Measurements from ENCODE around the gene ABCC3. TPM values are rescaled to one million over a fixed set of nuclear protein-coding genes. Genes with fewer than 3 reads are reported as not detected.

ABCC3 gene
- total RNA-seq, 1 experiment from 2014 or later, result 66.2 TPM

DNA sequence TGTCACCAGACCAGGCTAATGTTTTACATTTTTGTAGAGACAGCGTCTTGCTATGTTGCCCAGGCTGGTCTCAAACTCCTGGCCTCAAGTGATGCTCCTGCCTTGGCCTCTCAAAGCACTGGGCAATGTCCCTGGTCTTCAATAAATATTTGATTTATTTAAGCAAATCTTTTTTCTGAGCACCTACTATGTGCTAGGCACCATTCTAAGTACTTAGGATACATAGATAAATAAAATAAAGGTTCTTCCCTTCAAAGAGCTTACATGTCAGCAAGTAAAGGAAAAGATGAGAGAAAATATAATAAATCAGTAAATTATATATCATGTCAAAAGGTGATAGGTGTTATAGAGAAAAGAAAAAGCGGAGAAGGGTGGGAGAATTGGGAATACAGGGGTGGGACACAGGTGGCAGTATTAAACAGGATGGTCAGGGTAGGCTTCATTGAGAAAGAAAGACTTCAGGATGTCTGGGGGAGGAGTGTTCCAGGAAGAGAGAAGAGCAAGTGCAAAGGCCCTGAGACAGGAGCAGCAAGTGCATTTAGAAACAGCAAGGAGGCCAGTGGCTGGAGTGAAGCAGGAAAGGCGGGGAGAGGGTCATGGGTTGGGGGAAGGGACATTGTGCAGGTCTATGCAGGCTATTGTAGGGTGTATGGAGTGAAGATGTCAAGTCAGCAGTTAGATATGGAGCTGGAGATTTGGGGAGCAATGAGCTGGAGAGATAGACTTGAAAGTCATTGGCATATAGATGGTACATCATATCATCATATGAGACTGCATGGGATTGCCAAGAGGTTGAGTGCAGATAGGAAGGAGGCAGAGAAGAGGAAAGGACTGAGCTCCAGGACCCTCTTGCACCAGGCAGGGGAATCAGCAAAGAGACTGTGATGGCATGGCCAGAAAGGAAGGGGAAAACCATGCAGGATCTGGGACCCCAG is 11.3 kb downstream of the ABCC3 start (continued):
- TF ChIP-seq, protein P1, sequence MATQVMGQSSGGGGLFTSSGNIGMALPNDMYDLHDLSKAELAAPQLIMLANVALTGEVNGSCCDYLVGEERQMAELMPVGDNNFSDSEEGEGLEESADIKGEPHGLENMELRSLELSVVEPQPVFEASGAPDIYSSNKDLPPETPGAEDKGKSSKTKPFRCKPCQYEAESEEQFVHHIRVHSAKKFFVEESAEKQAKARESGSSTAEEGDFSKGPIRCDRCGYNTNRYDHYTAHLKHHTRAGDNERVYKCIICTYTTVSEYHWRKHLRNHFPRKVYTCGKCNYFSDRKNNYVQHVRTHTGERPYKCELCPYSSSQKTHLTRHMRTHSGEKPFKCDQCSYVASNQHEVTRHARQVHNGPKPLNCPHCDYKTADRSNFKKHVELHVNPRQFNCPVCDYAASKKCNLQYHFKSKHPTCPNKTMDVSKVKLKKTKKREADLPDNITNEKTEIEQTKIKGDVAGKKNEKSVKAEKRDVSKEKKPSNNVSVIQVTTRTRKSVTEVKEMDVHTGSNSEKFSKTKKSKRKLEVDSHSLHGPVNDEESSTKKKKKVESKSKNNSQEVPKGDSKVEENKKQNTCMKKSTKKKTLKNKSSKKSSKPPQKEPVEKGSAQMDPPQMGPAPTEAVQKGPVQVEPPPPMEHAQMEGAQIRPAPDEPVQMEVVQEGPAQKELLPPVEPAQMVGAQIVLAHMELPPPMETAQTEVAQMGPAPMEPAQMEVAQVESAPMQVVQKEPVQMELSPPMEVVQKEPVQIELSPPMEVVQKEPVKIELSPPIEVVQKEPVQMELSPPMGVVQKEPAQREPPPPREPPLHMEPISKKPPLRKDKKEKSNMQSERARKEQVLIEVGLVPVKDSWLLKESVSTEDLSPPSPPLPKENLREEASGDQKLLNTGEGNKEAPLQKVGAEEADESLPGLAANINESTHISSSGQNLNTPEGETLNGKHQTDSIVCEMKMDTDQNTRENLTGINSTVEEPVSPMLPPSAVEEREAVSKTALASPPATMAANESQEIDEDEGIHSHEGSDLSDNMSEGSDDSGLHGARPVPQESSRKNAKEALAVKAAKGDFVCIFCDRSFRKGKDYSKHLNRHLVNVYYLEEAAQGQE (IDR thresholded peaks at IDR 0.05; ENCODE audit: low read depth), result no peak
- TF ChIP-seq RAD21 (IDR thresholded peaks at IDR 0.05; ENCODE audit: low read depth) (no peak), SRF (IDR thresholded peaks at IDR 0.05; ENCODE audit: low read depth) (no peak), EGR1 (IDR thresholded peaks at IDR 0.05; ENCODE audit: low read depth) (no peak), ELF1 (IDR thresholded peaks at IDR 0.05; ENCODE audit: borderline replicate concordance, low read depth) (no peak), TCF7L2 (IDR thresholded peaks at IDR 0.05; ENCODE audit: borderline replicate concordance, extremely low read depth, insufficient read depth, insufficient read length) (no peak)
- TF ChIP-seq, protein P2, sequence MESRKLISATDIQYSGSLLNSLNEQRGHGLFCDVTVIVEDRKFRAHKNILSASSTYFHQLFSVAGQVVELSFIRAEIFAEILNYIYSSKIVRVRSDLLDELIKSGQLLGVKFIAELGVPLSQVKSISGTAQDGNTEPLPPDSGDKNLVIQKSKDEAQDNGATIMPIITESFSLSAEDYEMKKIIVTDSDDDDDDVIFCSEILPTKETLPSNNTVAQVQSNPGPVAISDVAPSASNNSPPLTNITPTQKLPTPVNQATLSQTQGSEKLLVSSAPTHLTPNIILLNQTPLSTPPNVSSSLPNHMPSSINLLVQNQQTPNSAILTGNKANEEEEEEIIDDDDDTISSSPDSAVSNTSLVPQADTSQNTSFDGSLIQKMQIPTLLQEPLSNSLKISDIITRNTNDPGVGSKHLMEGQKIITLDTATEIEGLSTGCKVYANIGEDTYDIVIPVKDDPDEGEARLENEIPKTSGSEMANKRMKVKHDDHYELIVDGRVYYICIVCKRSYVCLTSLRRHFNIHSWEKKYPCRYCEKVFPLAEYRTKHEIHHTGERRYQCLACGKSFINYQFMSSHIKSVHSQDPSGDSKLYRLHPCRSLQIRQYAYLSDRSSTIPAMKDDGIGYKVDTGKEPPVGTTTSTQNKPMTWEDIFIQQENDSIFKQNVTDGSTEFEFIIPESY (IDR thresholded peaks at IDR 0.05; ENCODE audit: extremely low read depth, insufficient replicate concordance, low read length), result no peak
